HG02678 (cell line): ENCODE results near the gene FTSJ1.
"Not testable (repeated sequence)": the region's sequence is repeated elsewhere in the genome, so short reads cannot be mapped to it uniquely, and the experiment has no call there.

Source experiments
- ATAC-seq: cut with Tn5 transposase; IDR thresholded peaks from one replicate; pipeline ENCODE4 v1.9.1; 2021; ENCODE audit warnings: mild to moderate bottlenecking, moderate library complexity; ENCODE audit not compliant: unreplicated experiment

FTSJ1 gene

GRCh38 chrX:48520976-48521352, 45.0 kb downstream of the FTSJ1 start:
- no peak for ATAC-seq

GRCh38 chrX:48521353-48522243, 45.6 kb downstream of the FTSJ1 start, which contains the start of gene EBP:
TSS of gene EBP (plus strand) at chrX:48521808. CDS start at chrX:48523772, 1,964 bp downstream.
- ATAC-seq: peak; percentile 98

- ATAC-seq: no peak
Measured at GRCh38 chrX:48522291-48522690, 46.3 kb downstream of the FTSJ1 start.

- ATAC-seq: no peak
Measured at GRCh38 chrX:48523682-48524081, 47.7 kb downstream of the FTSJ1 start.

GRCh38 chrX:48525853-48526252, 49.9 kb downstream of the FTSJ1 start:
- ATAC-seq: not testable (repeated sequence)

- ATAC-seq: no peak
Measured at GRCh38 chrX:48530736-48531135, 54.7 kb downstream of the FTSJ1 start.

- ATAC-seq: no peak
Measured at GRCh38 chrX:48531358-48531959, 55.5 kb downstream of the FTSJ1 start.

- no peak for ATAC-seq
Measured at GRCh38 chrX:48532161-48532560, 56.2 kb downstream of the FTSJ1 start.

- ATAC-seq: no peak
Measured at GRCh38 chrX:48533165-48533564, 57.2 kb downstream of the FTSJ1 start.
